GM12872 (cell line): ENCODE results near the gene TAF3.

ENCODE experiments used
- CTCF ChIP-seq: IDR thresholded peaks from 3 replicates; pipeline ENCODE4 v1.5.1; 2011; ENCODE audit warnings: low read depth, mild to moderate bottlenecking, low read length, moderate library complexity; ENCODE audit not compliant: insufficient read depth

The TAF3 gene

GRCh38 chr10:8064436-8064835 is 246.1 kb downstream of the TAF3 start:
- no peak for TF ChIP-seq CTCF

- no peak for TF ChIP-seq CTCF
Observed at GRCh38 chr10:8065651-8066050, 247.3 kb downstream of the TAF3 start.

GRCh38 chr10:8066124-8066523 is 247.8 kb downstream of the TAF3 start:
- no peak for TF ChIP-seq CTCF
